K562 (cell line): ENCODE measurements around the gene DUS4L. TPM values are rescaled to one million over a fixed set of nuclear protein-coding genes. Genes with fewer than 3 reads are reported as not detected.

Experiments
- DACH1 ChIP-seq: fragments of 450-650 bp; IDR thresholded peaks from 2 replicates; pipeline ENCODE4 v1.6.1; 2018; ENCODE audit not compliant: partially characterized antibody
- IRF2 ChIP-seq: sonication (generic); formaldehyde crosslinking; IDR thresholded peaks from 2 replicates; pipeline ENCODE4 v1.8.1; 2022; ENCODE audit warnings: mild to moderate bottlenecking, missing genetic modification reagents
- NCOR1 ChIP-seq: fragments of 450-650 bp; IDR thresholded peaks from 2 replicates; pipeline ENCODE4 v1.6.1; 2016; ENCODE audit warnings: mild to moderate bottlenecking, moderate library complexity
- NELFE ChIP-seq: IDR thresholded peaks from 2 replicates; pipeline ENCODE4 v1.6.1; 2011; ENCODE audit warnings: mild to moderate bottlenecking; ENCODE audit not compliant: insufficient read depth, insufficient read length
- NRF1 ChIP-seq, 2 experiments: fragments of 450-650 bp; IDR thresholded peaks in 1 of 2; conservative IDR thresholded peaks in 1 of 2; 2 replicates each; pipeline ENCODE4 v1.6.1; 2014; ENCODE audit warnings: mild to moderate bottlenecking in 2 of 2
- SMARCA4 ChIP-seq: fragments of 450-650 bp; IDR thresholded peaks from 2 replicates; pipeline ENCODE4 v1.6.1; 2016
- SMARCE1 ChIP-seq: fragments of 450-650 bp; IDR thresholded peaks from 2 replicates; pipeline ENCODE4 v1.7.1; 2016; ENCODE audit warnings: mild to moderate bottlenecking
- SOX6 ChIP-seq: fragments of 450-650 bp; IDR thresholded peaks from 2 replicates; pipeline ENCODE4 v1.6.1; 2014; ENCODE audit warnings: mild to moderate bottlenecking
- SPI1 ChIP-seq: IDR thresholded peaks from 2 replicates; pipeline ENCODE4 v1.6.1; 2011; ENCODE audit warnings: low read depth, low read length, control low read depth, borderline replicate concordance
- TEAD1 ChIP-seq, 2 experiments: fragments of 450-650 bp in 1 of 2; sonication (generic) in 1 of 2; formaldehyde crosslinking; IDR thresholded peaks; 2 replicates each; pipeline versions ENCODE4 v1.4.0 to v1.8.0; 2020 to 2022; ENCODE audit warnings: mild to moderate bottlenecking in 2 of 2, missing genetic modification reagents in 1 of 2
- TSC22D4 ChIP-seq: fragments of 450-650 bp; IDR thresholded peaks from 2 replicates; pipeline ENCODE4 v1.6.1; 2016; ENCODE audit warnings: missing genetic modification characterization, missing biosample characterization, control low read depth
- ZNF217 ChIP-seq: sonication (generic); formaldehyde crosslinking; IDR thresholded peaks from 2 replicates; pipeline ENCODE4 v1.8.0; 2022; ENCODE audit warnings: mild to moderate bottlenecking, missing genetic modification reagents
- ZNF324 ChIP-seq: fragments of 250-450 bp; sonication (Bioruptor Pico); IDR thresholded peaks from 2 replicates; pipeline ENCODE4 v1.4.0; 2020; ENCODE audit warnings: mild to moderate bottlenecking
- ZNF766 ChIP-seq: fragments of 200-800 bp; sonication (Bioruptor generic); conservative IDR thresholded peaks from 2 replicates; pipeline ENCODE4 v1.6.1; 2016; ENCODE audit warnings: missing genetic modification characterization, missing compliant biosample characterization
- polyA plus RNA-seq, 8 experiments: library from polyadenylated mRNA; depleted of rRNA in 4 of 8; stranded (reverse) in 5 of 8; unstranded in 3 of 8; fragments of >200 nt; fragmentation: Nextera tagmentation in 2 of 8; fragmentation: Illumina TruSeq in 1 of 8; extraction: Ambion mirVana in 2 of 8; extraction: Trizol in 1 of 8; gene quantifications; 2 replicates each; pipeline versions ENCODE4 v1.2.1 to v1.2.3, GENCODE V29; 2011 to 2014; ENCODE audit warnings: inconsistent platforms in 1 of 8, missing spikeins in 1 of 8
- total RNA-seq, 7 experiments: library from RNA; depleted of rRNA in 6 of 7; stranded (reverse); fragments of >200 nt in 6 of 7; fragmentation: Illumina TruSeq in 2 of 7; extraction: Trizol in 2 of 7; gene quantifications; 2 replicates each; pipeline versions ENCODE4 v1.2.1 to v1.2.3, GENCODE V29; 2011 to 2021; ENCODE audit warnings: low replicate concordance in 1 of 7
- TF ChIP-seq, protein P1 (sequence below), 3 experiments: fragments of 200-800 bp in 1 of 3; sonication (Bioruptor generic) in 1 of 3; sonication (generic) in 1 of 3; formaldehyde crosslinking in 1 of 3; IDR thresholded peaks; 2 replicates each; pipeline versions ENCODE4 v1.6.1 to v1.8.0; 2016 to 2022; ENCODE audit warnings: mild to moderate bottlenecking in 2 of 3, missing compliant biosample characterization in 2 of 3, missing genetic modification characterization in 2 of 3, missing genetic modification reagents in 1 of 3
- TF ChIP-seq, protein P2 (sequence below): conservative IDR thresholded peaks from 2 replicates; pipeline ENCODE4 v1.6.1; 2011; ENCODE audit warnings: low read depth, mild to moderate bottlenecking, low read length; ENCODE audit not compliant: control insufficient read depth
- TF ChIP-seq, protein P3 (sequence below), 2 experiments: fragments of 450-650 bp; IDR thresholded peaks; 2 replicates each; pipeline ENCODE4 v1.6.1; 2016
- TF ChIP-seq, protein P4 (sequence below): sonication (generic); formaldehyde crosslinking; IDR thresholded peaks from 2 replicates; pipeline ENCODE4 v1.9.0; 2022; ENCODE audit warnings: mild to moderate bottlenecking, missing genetic modification reagents
- TF ChIP-seq, protein P5 (sequence below): fragments of 450-650 bp; IDR thresholded peaks from 2 replicates; pipeline ENCODE4 v1.6.1; 2016

DUS4L gene
- total and polyA plus RNA-seq, 9 of the 15 experiments (the other 6 are each of a cell fraction or from before 2014, with no cell fraction given): 12.2 to 33.6 (median 28.6) TPM

DNA sequence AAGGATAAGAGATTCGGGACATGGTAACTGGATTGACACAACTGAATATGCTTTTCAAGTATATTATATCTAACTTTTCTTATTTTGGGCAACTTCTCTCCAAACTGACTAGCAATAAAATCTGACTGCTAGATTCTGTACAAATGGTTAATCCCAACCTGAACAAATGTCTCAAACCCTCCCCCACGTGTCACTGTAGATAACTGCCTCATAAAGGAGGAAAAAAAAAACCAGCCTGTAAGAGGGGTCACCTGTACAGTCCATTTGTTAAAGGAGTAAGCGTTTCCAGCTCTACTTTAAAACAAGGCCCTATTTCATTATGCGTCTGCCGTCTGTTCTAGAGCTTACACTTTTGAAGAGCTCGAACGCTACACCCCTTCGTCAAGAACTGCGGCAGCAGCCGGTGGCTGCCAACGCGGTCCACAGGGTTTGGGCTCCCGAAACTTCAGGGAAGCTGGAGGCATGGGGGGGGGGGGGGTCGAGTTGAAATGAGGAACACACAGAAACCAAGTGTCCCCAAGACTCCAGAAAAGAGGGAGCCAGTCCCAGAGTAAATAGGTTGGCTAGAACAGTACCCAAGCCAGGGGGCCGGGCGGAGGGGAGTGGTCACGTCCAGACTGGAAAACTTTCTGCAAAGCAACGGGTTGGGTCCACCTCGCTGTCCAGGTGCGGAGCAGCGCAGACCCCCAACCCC is 543 bp upstream of the DUS4L start (continued):
- no peak for TF ChIP-seq DACH1
- peak; percentile 25; the same call in 1 of the 2 replicates for TF ChIP-seq SMARCE1
- TF ChIP-seq NCOR1: no peak
- TF ChIP-seq, protein P1, sequence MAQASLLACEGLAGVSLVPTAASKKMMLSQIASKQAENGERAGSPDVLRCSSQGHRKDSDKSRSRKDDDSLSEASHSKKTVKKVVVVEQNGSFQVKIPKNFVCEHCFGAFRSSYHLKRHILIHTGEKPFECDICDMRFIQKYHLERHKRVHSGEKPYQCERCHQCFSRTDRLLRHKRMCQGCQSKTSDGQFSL (CRISPR knock-in tag; IDR thresholded peaks at IDR 0.05): peak; percentile 93
- TF ChIP-seq, protein P1 (tag; IDR thresholded peaks at IDR 0.05): 0 out of 4 replicates have a peak, but pooled peaks of 1 of the 2 experiments have one; percentile 49
- TF ChIP-seq NELFE: no peak
- TF ChIP-seq IRF2 (CRISPR knock-in tag): no peak
- TF ChIP-seq, protein P2, sequence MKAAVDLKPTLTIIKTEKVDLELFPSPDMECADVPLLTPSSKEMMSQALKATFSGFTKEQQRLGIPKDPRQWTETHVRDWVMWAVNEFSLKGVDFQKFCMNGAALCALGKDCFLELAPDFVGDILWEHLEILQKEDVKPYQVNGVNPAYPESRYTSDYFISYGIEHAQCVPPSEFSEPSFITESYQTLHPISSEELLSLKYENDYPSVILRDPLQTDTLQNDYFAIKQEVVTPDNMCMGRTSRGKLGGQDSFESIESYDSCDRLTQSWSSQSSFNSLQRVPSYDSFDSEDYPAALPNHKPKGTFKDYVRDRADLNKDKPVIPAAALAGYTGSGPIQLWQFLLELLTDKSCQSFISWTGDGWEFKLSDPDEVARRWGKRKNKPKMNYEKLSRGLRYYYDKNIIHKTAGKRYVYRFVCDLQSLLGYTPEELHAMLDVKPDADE: no peak
- peak; percentile 57; the same call in 1 of the 2 replicates for TF ChIP-seq SPI1
- no peak for TF ChIP-seq TSC22D4 (tag)
- peak in 1 of 2 experiments; percentile 30; a peak in 1 of 4 replicates for TF ChIP-seq TEAD1 (CRISPR knock-in tag; IDR thresholded peaks at IDR 0.05)
- TF ChIP-seq ZNF324 (CRISPR knock-in tag): no peak
- TF ChIP-seq, protein P3, sequence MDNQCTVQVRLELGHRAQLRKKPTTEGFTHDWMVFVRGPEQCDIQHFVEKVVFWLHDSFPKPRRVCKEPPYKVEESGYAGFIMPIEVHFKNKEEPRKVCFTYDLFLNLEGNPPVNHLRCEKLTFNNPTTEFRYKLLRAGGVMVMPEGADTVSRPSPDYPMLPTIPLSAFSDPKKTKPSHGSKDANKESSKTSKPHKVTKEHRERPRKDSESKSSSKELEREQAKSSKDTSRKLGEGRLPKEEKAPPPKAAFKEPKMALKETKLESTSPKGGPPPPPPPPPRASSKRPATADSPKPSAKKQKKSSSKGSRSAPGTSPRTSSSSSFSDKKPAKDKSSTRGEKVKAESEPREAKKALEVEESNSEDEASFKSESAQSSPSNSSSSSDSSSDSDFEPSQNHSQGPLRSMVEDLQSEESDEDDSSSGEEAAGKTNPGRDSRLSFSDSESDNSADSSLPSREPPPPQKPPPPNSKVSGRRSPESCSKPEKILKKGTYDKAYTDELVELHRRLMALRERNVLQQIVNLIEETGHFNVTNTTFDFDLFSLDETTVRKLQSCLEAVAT (IDR thresholded peaks at IDR 0.05): no peak
- TF ChIP-seq, protein P4, sequence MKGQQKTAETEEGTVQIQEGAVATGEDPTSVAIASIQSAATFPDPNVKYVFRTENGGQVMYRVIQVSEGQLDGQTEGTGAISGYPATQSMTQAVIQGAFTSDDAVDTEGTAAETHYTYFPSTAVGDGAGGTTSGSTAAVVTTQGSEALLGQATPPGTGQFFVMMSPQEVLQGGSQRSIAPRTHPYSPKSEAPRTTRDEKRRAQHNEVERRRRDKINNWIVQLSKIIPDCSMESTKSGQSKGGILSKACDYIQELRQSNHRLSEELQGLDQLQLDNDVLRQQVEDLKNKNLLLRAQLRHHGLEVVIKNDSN (CRISPR knock-in tag): no peak
- no peak for TF ChIP-seq ZNF217 (CRISPR knock-in tag)
- 0 out of 2 replicates have a peak, but pooled peaks have one; percentile 12 for TF ChIP-seq SMARCA4
- TF ChIP-seq, protein P5, sequence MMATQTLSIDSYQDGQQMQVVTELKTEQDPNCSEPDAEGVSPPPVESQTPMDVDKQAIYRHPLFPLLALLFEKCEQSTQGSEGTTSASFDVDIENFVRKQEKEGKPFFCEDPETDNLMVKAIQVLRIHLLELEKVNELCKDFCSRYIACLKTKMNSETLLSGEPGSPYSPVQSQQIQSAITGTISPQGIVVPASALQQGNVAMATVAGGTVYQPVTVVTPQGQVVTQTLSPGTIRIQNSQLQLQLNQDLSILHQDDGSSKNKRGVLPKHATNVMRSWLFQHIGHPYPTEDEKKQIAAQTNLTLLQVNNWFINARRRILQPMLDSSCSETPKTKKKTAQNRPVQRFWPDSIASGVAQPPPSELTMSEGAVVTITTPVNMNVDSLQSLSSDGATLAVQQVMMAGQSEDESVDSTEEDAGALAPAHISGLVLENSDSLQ: no peak
- no peak for TF ChIP-seq NRF1 (conservative IDR thresholded peaks at IDR 0.05 in 1 of 2, IDR thresholded peaks at IDR 0.05 in 1 of 2)
- TF ChIP-seq ZNF766 (CRISPR knock-in tag): peak; percentile 60; the same call in 1 of the 2 replicates
- TF ChIP-seq SOX6: no peak
